ENCODE data around the gene GTF2H3.

DNA sequence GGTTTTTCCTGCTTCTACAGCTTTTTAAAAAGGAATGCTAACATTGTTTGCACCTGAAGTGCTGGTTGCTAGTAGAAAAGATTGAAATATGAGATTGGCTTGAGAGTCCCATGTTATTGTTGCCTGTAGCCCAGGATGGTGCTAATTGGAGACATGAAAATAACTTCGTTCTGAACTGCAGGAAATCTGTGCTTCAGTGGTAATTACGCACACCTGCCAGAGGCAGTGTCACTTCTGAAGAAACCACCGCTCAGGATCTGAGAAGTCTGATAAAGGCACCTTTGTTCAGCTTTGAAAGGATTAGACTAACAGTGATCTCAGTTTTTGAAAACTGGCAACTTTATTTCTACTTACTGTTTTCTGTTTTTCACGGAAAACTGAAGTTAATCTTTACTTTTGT is 63.0 kb downstream of the GTF2H3 start:
- TF ChIP-seq, protein P1, sequence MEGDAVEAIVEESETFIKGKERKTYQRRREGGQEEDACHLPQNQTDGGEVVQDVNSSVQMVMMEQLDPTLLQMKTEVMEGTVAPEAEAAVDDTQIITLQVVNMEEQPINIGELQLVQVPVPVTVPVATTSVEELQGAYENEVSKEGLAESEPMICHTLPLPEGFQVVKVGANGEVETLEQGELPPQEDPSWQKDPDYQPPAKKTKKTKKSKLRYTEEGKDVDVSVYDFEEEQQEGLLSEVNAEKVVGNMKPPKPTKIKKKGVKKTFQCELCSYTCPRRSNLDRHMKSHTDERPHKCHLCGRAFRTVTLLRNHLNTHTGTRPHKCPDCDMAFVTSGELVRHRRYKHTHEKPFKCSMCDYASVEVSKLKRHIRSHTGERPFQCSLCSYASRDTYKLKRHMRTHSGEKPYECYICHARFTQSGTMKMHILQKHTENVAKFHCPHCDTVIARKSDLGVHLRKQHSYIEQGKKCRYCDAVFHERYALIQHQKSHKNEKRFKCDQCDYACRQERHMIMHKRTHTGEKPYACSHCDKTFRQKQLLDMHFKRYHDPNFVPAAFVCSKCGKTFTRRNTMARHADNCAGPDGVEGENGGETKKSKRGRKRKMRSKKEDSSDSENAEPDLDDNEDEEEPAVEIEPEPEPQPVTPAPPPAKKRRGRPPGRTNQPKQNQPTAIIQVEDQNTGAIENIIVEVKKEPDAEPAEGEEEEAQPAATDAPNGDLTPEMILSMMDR (IDR thresholded peaks at IDR 0.05), result no peak
- TF ChIP-seq POLR2A (IDR thresholded peaks at IDR 0.05), result no peak
